Neuronal stem cell (in vitro differentiated cells): ENCODE results near the gene NUDT1.
A peak's percentile ranks its signal among the peaks of the same experiment; 100 is the strongest.

Source experiments
- DNase-seq: peaks from one replicate; pipeline ENCODE4 v3.0.0-alpha.2; 2013; ENCODE audit warnings: low spot score
- H2AFZ ChIP-seq: one replicate; pipeline ENCODE4 v1.6.1; 2013; ENCODE audit warnings: mild to moderate bottlenecking, low read length, inconsistent platforms
- H2AK5ac ChIP-seq: 2 replicates; pipeline ENCODE4 v1.6.1; 2013; ENCODE audit warnings: low read depth, mild to moderate bottlenecking, inconsistent platforms, low read length, moderate library complexity, mixed read lengths
- H2BK120ac ChIP-seq: 2 replicates; pipeline ENCODE4 v1.6.1; 2013; ENCODE audit warnings: low read depth, mild to moderate bottlenecking, inconsistent platforms, low read length, moderate library complexity, mixed read lengths
- H2BK12ac ChIP-seq: one replicate; pipeline ENCODE4 v1.6.1; 2013; ENCODE audit warnings: low read length, inconsistent platforms
- H2BK15ac ChIP-seq: 2 replicates; pipeline ENCODE4 v1.6.1; 2013; ENCODE audit warnings: mild to moderate bottlenecking, low read length, inconsistent platforms, mixed read lengths
- H2BK5ac ChIP-seq: one replicate; pipeline ENCODE4 v1.6.1; 2013; ENCODE audit warnings: inconsistent platforms, mild to moderate bottlenecking, low read length, moderate library complexity
- H3K14ac ChIP-seq: one replicate; pipeline ENCODE4 v1.6.1; 2013; ENCODE audit warnings: low read length, inconsistent platforms
- H3K18ac ChIP-seq: 2 replicates; pipeline ENCODE4 v1.6.1; 2013; ENCODE audit warnings: low read length, inconsistent platforms
- H3K23ac ChIP-seq: 2 replicates; pipeline ENCODE4 v1.6.1; 2013; ENCODE audit warnings: low read depth, mild to moderate bottlenecking, mixed read lengths, low read length, inconsistent platforms; ENCODE audit not compliant: poor library complexity
- H3K27ac ChIP-seq: replicated peaks from 3 replicates; pipeline ENCODE4 v1.5.1; 2013; ENCODE audit warnings: low read length, inconsistent platforms
- H3K27me3 ChIP-seq, 3 experiments: 2 replicates each; pipeline ENCODE4 v1.6.1; 2013; ENCODE audit warnings: low read length in 3 of 3, mild to moderate bottlenecking in 2 of 3, inconsistent platforms in 1 of 3, low read depth in 1 of 3, mixed read lengths in 1 of 3, moderate library complexity in 1 of 3; ENCODE audit not compliant: control insufficient read depth in 3 of 3, insufficient read depth in 3 of 3
- H3K36me3 ChIP-seq, 2 donors: replicated peaks in 1 of 2; 2 replicates each; pipeline ENCODE4 v1.6.1; 2013; ENCODE audit warnings: low read length in 2 of 2; ENCODE audit not compliant: control insufficient read depth in 2 of 2, insufficient read depth in 2 of 2
- H3K4ac ChIP-seq: 2 replicates; pipeline ENCODE4 v1.6.1; 2013; ENCODE audit warnings: inconsistent platforms, mild to moderate bottlenecking, low read length, moderate library complexity
- H3K4me1 ChIP-seq, 2 donors: 1 replicate in 1 of 2; 2 replicates in 1 of 2; pipeline ENCODE4 v1.6.1; 2013; ENCODE audit warnings: low read length in 2 of 2, low read depth in 1 of 2; ENCODE audit not compliant: control insufficient read depth in 2 of 2, insufficient read depth in 1 of 2
- H3K4me2 ChIP-seq: one replicate; pipeline ENCODE4 v1.6.1; 2013; ENCODE audit warnings: mild to moderate bottlenecking, low read length, inconsistent platforms; ENCODE audit not compliant: insufficient read depth, poor library complexity, severe bottlenecking
- H3K4me3 ChIP-seq, 2 donors: 2 replicates each; pipeline ENCODE4 v1.5.1; 2013; ENCODE audit warnings: low read length in 2 of 2, mild to moderate bottlenecking in 2 of 2, inconsistent platforms in 1 of 2, moderate library complexity in 1 of 2
- H3K79me1 ChIP-seq: one replicate; pipeline ENCODE4 v1.6.1; 2013; ENCODE audit warnings: low read depth, mild to moderate bottlenecking, inconsistent platforms, low read length, moderate library complexity
- H3K9ac ChIP-seq: one replicate; pipeline ENCODE4 v1.6.1; 2013; ENCODE audit warnings: mild to moderate bottlenecking, low read depth, low read length, inconsistent platforms; ENCODE audit not compliant: poor library complexity
- H3K9me3 ChIP-seq, 2 donors: replicated peaks in 1 of 2; 2 replicates each; pipeline versions ENCODE3 to v1.6.1; 2013; ENCODE audit warnings: low read length in 2 of 2, mild to moderate bottlenecking in 2 of 2, inconsistent platforms in 1 of 2, low read depth in 1 of 2, mixed read lengths in 1 of 2, moderate library complexity in 1 of 2; ENCODE audit not compliant: control insufficient read depth in 2 of 2, insufficient read depth in 1 of 2
- H4K8ac ChIP-seq: one replicate; pipeline ENCODE4 v1.6.1; 2013; ENCODE audit warnings: low read depth, mild to moderate bottlenecking, inconsistent platforms, low read length, moderate library complexity
- H4K91ac ChIP-seq: one replicate; pipeline ENCODE4 v1.6.1; 2013; ENCODE audit warnings: low read length, low read depth, mild to moderate bottlenecking, inconsistent platforms; ENCODE audit not compliant: poor library complexity
- WGBS, 2 donors: extraction: QIAGEN DNeasy Blood & Tissue Kit; methylation state at CpG; one replicate each; pipeline ENCODE4 v1.1.7; 2013; ENCODE audit warnings: missing lambda C conversion rate in 2 of 2, mixed read lengths in 1 of 2; ENCODE audit not compliant: insufficient read length in 2 of 2, insufficient replicate concordance in 1 of 2; ENCODE audit errors: extremely low coverage in 2 of 2; 5-methylcytosine and 5-hydroxymethylcytosine counted together

Gene NUDT1

DNA sequence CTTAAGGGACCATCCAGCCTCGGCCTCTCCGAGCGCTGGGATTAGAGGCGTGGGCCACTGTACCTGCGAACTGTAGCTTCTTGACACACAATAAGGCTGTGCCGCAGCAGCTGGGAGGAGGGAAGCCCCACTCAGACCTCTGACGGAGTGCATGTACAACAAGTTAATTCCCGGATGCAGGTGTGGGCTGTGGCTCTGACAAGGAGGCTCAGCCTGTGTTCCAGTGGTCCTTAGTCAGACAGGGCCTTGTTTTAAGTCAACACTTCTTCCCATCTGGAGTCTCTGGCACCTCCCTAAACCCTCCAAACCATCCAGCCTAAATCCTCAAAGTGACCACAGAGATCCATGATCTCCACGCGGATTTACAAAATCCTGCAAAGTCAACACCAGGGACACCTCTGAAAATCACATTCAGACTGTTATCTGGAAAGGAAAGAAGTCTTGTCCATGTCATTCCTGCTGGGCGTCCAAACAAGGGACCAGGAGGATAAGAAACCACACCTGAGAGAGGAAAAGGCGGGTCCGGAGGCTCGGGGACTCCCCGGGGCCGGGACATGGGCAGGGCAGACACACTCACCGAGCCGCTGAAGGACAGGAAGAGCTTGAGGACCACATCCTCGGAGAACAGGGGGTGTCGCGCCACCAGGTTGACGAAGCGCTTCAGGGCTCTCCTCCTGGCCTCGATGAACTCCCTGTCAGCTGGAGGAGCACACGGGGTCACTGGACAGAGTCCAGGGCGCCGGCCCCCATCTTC lies 29.4 kb downstream of the NUDT1 start:
- DNase-seq = no peak
- Histone ChIP-seq H2AK5ac (peak overlapping the region; percentile 49), H3K27me3 (no peaks in the 10 kb centered on the region), H3K23ac (no peak overlapping the region), H2BK12ac (no peak overlapping the region), H3K27ac (no peak overlapping the region), H2BK5ac (no peak overlapping the region), H3K4me1 (peaks cover 8 to 17% of the 10 kb centered on the region in 2 donors), H2BK120ac (no peak overlapping the region), H4K8ac (no peak overlapping the region), H3K36me3 (peaks cover 14 to 41% of the 10 kb centered on the region in 2 donors), H3K14ac (no peak overlapping the region), H3K4ac (no peak overlapping the region), H3K4me2 (no peak overlapping the region), H3K4me3 (no peak overlapping the region), H3K18ac (peak overlapping the region; percentile 36), H2BK15ac (peak overlapping the region; percentile 90), H3K79me1 (peaks cover 7% of the 10 kb centered on the region), H3K9ac (no peak overlapping the region), H2AFZ (no peak overlapping the region), H3K9me3 (peaks cover 2 to 3% of the 10 kb centered on the region in 2 donors), H4K91ac (no peak overlapping the region)
- WGBS, 2 donors = no CpG with 5 or more reads among the region's 27 CpGs

GRCh38 chr7:2272031-2272430 lies 30.0 kb downstream of the NUDT1 start:
- peaks cover 7% of the 10 kb centered on the region for H3K79me1 ChIP-seq
- no peak overlapping the region for H3K4ac ChIP-seq
- peaks cover 12 to 43% of the 10 kb centered on the region in 2 donors for H3K36me3 ChIP-seq
- no peak overlapping the region for H3K23ac ChIP-seq
- H2AK5ac ChIP-seq = no peak overlapping the region
- no peak overlapping the region for H2BK5ac ChIP-seq
- H3K4me1 ChIP-seq = peaks cover 8 to 17% of the 10 kb centered on the region in 2 donors
- no peak overlapping the region for H4K8ac ChIP-seq
- no peak overlapping the region for H3K18ac ChIP-seq
- no peak overlapping the region for H3K9ac ChIP-seq
- no peak overlapping the region for H2AFZ ChIP-seq
- H2BK120ac ChIP-seq = no peak overlapping the region
- H3K14ac ChIP-seq = no peak overlapping the region
- DNase-seq = no peak
- H3K4me2 ChIP-seq = no peak overlapping the region
- peak overlapping the region; percentile 52 for H2BK15ac ChIP-seq
- H2BK12ac ChIP-seq = no peak overlapping the region
- no peak overlapping the region for H4K91ac ChIP-seq
- peaks cover 0 to under 1% of the 10 kb centered on the region in 2 donors for H3K9me3 ChIP-seq
- H3K4me3 ChIP-seq = no peak overlapping the region
- no peak overlapping the region for H3K27ac ChIP-seq
- H3K27me3 ChIP-seq = no peaks in the 10 kb centered on the region
- WGBS, 2 donors = no CpG with 5 or more reads among the region's 9 CpGs

DNA sequence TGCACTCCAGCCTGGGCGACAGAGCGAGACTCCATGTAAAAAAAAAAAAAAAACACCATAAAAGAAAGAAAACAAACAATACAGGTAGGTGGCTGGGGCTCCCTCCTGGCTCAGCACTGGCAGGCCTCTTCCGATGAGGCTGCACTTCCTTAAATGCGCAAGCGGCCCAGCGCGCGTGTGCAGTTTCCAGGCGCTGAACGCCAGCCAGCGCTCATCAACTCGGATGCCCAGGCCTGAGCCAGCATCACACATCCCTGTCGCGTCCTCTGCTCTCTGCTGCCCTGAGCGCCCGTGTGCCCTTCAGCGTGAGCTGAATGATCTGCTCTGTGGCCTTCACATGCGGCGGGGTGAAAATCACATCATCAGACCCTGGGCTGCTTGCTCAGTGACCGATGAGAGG lies 31.8 kb downstream of the NUDT1 start:
- peaks cover 14 to 51% of the 10 kb centered on the region in 2 donors for H3K36me3 ChIP-seq
- H2BK15ac ChIP-seq = no peak overlapping the region
- no peak overlapping the region for H4K8ac ChIP-seq
- H3K4ac ChIP-seq = no peak overlapping the region
- H3K27me3 ChIP-seq = no peaks in the 10 kb centered on the region
- DNase-seq = no peak
- no peak overlapping the region for H3K4me2 ChIP-seq
- no peak overlapping the region for H2AFZ ChIP-seq
- no peak overlapping the region for H2AK5ac ChIP-seq
- H3K18ac ChIP-seq = no peak overlapping the region
- WGBS, 2 donors = no CpG with 5 or more reads among the region's 20 CpGs
- no peak overlapping the region for H4K91ac ChIP-seq
- H3K14ac ChIP-seq = no peak overlapping the region
- H3K79me1 ChIP-seq = peaks cover 10% of the 10 kb centered on the region
- H3K9me3 ChIP-seq = peaks cover 0 to 1% of the 10 kb centered on the region in 2 donors
- peak overlapping the region; percentile 17 for H3K23ac ChIP-seq
- H2BK12ac ChIP-seq = no peak overlapping the region
- H3K4me3 ChIP-seq = no peak overlapping the region
- no peak overlapping the region for H3K27ac ChIP-seq
- peaks cover 8 to 17% of the 10 kb centered on the region in 2 donors for H3K4me1 ChIP-seq
- no peak overlapping the region for H2BK5ac ChIP-seq
- no peak overlapping the region for H3K9ac ChIP-seq
- no peak overlapping the region for H2BK120ac ChIP-seq

GRCh38 chr7:2274666-2275065 lies 32.6 kb downstream of the NUDT1 start:
- H3K27ac ChIP-seq = no peak overlapping the region
- H3K27me3 ChIP-seq = no peaks in the 10 kb centered on the region
- H3K79me1 ChIP-seq = peaks cover 10% of the 10 kb centered on the region
- H3K4me1 ChIP-seq = peaks cover 4 to 14% of the 10 kb centered on the region in 2 donors
- peak overlapping the region; percentile 31 for H3K23ac ChIP-seq
- no peak overlapping the region for H3K4me2 ChIP-seq
- H2BK12ac ChIP-seq = no peak overlapping the region
- peak overlapping the region; percentile 38 for H3K18ac ChIP-seq
- no peak overlapping the region for H2AK5ac ChIP-seq
- H4K91ac ChIP-seq = no peak overlapping the region
- H3K4me3 ChIP-seq = no peak overlapping the region
- no peak overlapping the region for H3K14ac ChIP-seq
- H4K8ac ChIP-seq = no peak overlapping the region
- no peak overlapping the region for H2BK15ac ChIP-seq
- no peak for DNase-seq
- no peak overlapping the region for H3K9ac ChIP-seq
- no peak overlapping the region for H2AFZ ChIP-seq
- no peak overlapping the region for H3K4ac ChIP-seq
- peak overlapping the region; percentile 47 for H2BK120ac ChIP-seq
- no CpG with 5 or more reads among the region's 7 CpGs for WGBS, 2 donors
- no peak overlapping the region for H2BK5ac ChIP-seq
- peaks cover 14 to 51% of the 10 kb centered on the region in 2 donors for H3K36me3 ChIP-seq
- H3K9me3 ChIP-seq = peaks cover 0 to 1% of the 10 kb centered on the region in 2 donors
